Posterior vena cava (tissue), 2 donors: ENCODE measurements around the gene ZNF804B. TPM values are rescaled to one million over a fixed set of nuclear protein-coding genes. Genes with fewer than 3 reads are reported as not detected.

Experiments used
- DNase-seq: peaks from one replicate; pipeline ENCODE4 v3.0.0-alpha.2; 2020; ENCODE audit warnings: low spot score
- intact Hi-C, 2 donors: fragments of 100-400 bp; cut with DNase I; formaldehyde crosslinking; loops; one replicate each; pipeline versions ENCODE4 v1.14.1 to v1.14.2; 2022 to 2023
- total RNA-seq, 2 donors: library from RNA; stranded (reverse); fragmentation: NEBNext Ultra II Directional; extraction: Animal tissue kit (Norgen Biotek cat#: 25700); gene quantifications; one replicate each; pipeline ENCODE4 v1.2.1, GENCODE V29; 2021
- donor health status: DM: yes; HTN: yes; CAD: no.
- donor health status: DM: yes; HTN: yes; CAD: no.

ZNF804B gene
- total RNA-seq, 2 donors from 2014 or later: not detected

GRCh38 chr7:88818552-88818951 lies 59.1 kb downstream of the ZNF804B start:
- DNase-seq: no peak
- intact Hi-C loops: no loop called here

- intact Hi-C loops: no loop called here
Measured at GRCh38 chr7:88826222-88826621, 66.7 kb downstream of the ZNF804B start.

GRCh38 chr7:88835147-88835728 lies 75.7 kb downstream of the ZNF804B start:
- no peak for DNase-seq
- intact Hi-C loops: no loop called here

More at GRCh38 chr7:88826222-88826621, 66.7 kb downstream of the ZNF804B start:
- no peak for DNase-seq

DNA sequence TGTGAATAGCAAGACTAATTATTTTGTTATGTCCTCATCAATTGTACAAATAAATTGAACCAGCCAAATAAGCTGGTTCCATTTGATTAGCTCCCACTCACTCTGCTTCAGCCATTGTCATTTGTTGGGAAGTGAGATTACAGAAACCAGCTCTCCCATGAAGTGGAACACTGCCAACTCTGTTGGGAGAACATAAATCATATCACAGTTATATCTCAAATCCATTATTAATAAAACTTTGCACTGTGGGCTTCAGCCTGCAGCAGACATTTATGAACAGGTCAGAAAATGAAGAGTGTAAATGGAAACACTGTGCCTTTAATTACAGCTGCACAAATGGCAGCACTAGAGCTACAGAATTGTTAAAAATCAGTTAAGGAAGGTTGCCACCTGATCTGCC lies 82.7 kb downstream of the ZNF804B start:
- intact Hi-C loops: no loop called here
- DNase-seq: no peak

DNA sequence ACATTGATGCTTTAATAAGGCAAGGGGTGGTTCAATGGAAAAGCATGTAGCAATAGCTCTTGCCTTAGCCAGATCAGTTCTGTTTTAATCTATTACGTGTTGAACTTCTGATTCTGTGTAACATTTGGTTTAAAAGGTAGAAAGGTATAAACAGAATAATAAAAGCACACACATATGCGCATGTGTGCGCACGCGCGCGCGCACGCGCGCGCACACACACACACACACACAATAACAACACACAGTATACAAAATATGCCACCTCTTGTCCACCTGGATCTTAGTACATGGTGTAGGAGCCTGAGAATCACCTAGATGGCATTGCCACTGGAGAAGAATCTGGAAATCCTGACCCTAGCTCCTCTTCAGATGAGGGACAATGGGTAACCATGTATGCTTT lies 85.6 kb downstream of the ZNF804B start:
- DNase-seq: no peak
- intact Hi-C loops: no loop called here

DNA sequence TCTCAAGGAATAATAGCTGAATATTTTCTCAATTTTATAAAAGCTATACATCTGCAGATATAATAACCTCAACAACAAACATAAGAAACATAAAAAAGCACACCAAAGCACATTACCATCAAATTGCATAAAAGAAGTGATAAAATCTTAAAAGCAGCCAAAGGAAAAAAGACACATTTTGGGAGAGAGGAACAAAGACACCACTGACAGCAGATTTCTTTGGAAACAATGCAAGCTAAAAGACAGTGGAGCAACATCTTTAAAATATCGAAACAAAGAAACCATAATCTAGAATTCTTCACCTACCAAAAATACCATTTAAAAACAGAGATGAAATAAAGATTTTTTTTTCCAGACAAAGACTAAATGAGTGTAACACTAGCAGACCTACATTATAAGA lies 91.7 kb downstream of the ZNF804B start:
- DNase-seq: no peak
- intact Hi-C loops: no loop called here

- intact Hi-C loops: no loop called here
Measured at GRCh38 chr7:88859288-88859687, 99.8 kb downstream of the ZNF804B start.

GRCh38 chr7:88866265-88866863 lies 106.9 kb downstream of the ZNF804B start:
- no peak for DNase-seq
- intact Hi-C loops: no loop called here

More at GRCh38 chr7:88859288-88859687, 99.8 kb downstream of the ZNF804B start:
- DNase-seq: no peak

DNA sequence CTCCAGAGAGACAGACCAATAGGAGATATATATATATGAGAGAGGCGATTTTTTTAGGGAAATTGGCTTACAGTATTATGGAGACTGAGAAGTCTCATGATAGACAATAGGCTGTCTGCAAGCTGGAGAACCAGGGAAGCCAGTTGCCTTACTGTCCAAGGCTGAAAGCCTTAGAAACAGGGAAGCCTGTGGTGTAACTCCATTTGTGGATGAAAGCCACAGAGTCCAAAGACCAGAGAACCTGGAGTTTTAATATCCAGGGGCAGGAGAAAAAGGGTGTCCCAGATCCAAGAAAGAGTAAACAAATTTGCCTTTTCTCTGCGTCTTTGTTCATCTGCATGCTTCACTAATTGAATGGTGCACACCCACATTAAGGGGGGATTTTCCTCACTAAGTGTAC lies 107.7 kb downstream of the ZNF804B start:
- DNase-seq: no peak
- intact Hi-C loops: no loop called here

GRCh38 chr7:88868456-88868855 lies 109.0 kb downstream of the ZNF804B start:
- intact Hi-C loops: no loop called here
- DNase-seq: no peak

DNA sequence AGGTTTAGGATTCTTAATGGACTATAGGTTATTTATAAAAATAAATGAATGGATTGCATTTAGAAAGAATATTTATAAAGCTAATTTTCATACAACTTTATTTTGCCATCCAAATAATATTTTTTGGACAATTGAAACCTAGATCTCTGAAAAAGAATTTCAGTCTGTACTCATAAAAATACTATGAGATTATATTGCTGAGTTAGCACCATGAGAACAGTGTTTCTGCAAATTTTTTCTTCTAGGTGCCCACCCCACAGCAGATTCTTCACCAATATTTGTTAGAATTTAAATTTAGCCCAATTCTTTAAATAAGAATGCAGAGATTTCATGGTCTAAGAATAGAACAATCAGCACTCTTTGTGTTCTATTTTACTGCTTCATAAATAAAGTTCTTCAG lies 121.6 kb downstream of the ZNF804B start:
- intact Hi-C loops: no loop called here

DNA sequence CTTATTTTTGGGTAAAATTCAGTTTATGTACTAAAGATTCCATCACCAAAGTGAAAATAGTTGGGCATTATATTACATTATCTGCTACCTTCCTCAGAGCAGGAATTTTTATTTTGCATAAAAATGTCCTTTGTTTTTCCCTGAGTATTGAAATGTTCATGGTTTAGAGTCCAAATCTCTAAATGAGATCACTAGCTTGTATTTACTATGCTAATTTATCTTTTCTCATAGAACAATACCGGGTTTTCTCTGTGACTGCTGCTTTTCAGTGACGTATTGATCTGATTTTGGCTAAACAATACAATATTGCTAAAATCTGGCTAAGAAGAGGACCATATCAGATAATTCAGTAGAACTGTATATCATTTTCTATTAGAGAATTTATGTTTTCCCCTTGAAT lies 125.6 kb downstream of the ZNF804B start:
- intact Hi-C loops: no loop called here
- DNase-seq: no peak

More for the DNA sequence above, 121.6 kb downstream of the ZNF804B start:
- DNase-seq: no peak

DNA sequence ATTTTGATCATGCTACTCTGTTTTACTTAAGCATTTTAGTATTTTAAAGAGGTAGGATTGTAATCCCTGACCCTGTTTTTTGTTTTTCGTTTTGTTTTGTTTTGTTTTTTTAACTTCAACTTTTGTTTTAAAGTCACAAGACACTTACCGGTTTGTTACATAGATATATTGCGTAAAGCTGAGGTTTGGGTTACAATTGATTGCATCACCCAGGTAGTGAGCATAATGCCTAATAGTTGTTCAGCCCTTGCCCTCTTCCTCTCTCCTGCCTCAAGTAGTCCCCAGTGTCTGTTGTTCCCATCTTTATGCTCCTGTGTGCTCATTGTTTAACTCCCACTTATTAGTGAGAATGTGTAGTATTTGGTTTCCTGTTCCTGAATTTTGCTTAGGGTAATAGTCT lies 129.2 kb downstream of the ZNF804B start:
- DNase-seq: no peak
- intact Hi-C loops: no loop called here

DNA sequence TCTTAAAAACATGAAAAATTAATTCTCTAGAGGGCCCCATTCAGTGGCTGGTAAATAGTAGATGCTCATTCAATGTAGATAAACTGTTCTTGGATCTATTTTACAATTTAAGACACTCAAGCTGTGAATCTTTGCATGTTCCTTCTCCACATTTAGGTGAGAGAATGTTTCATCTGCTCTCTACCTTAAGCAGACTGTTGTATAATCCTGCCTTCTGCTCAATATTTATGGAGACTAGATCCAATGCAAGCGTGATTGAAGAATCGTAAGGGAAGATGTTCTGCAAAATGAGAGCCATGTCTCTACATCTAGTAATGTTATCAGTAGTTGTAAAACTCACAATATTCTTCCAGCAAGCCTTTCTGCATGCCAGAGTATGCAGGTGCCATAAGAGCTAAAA lies 151.0 kb downstream of the ZNF804B start:
- intact Hi-C loops: no loop called here
- no peak for DNase-seq

DNA sequence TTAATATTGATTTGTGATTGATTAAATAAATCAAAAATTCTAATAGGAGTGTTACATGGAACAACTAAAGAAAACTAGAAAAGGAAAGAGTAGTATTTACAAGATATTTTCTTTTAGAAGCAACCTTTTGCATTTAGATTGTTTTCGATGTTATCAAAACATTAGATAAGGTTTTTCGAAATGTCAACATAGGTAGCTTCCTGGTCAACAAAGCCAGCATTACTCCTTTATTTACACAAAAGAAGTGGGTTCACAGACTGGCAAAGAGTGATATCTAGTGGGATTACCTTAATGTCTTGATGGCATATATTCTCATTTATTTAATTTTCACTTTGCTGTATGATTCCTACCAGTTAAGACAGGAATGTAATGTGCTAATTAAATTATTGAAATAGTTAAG lies 153.4 kb downstream of the ZNF804B start:
- intact Hi-C loops: no loop called here
- no peak for DNase-seq

DNA sequence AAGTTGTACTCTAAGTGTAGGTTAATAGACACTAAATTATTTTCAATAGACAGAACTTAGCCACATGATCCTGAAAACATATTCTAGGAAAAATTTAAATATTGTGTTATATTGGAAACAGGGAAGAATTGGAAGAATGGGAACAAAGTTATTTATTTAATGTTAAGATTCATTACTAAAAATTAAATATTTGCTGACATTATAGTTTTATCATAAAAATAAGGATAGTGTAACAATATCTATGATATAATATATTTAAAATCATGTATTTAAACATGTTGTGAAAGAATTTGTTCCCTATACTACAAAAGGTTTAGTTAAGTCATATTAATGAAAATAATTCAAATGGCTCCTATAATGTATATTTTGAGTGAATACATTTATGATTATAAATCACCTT lies 156.1 kb downstream of the ZNF804B start:
- DNase-seq: no peak
- intact Hi-C loops: no loop called here

GRCh38 chr7:88919478-88920131 lies 160.1 kb downstream of the ZNF804B start:
- intact Hi-C loops: no loop called here
- DNase-seq: no peak

GRCh38 chr7:88922944-88923343 lies 163.4 kb downstream of the ZNF804B start:
- intact Hi-C loops: no loop called here
- DNase-seq: no peak

GRCh38 chr7:88928276-88928675 lies 168.8 kb downstream of the ZNF804B start:
- intact Hi-C loops: no loop called here

GRCh38 chr7:88929719-88930118 lies 170.2 kb downstream of the ZNF804B start:
- DNase-seq: no peak
- intact Hi-C loops: no loop called here

More at GRCh38 chr7:88928276-88928675, 168.8 kb downstream of the ZNF804B start:
- no peak for DNase-seq

- DNase-seq: no peak
- intact Hi-C loops: no loop called here
Measured at GRCh38 chr7:88933285-88933684, 173.8 kb downstream of the ZNF804B start.
